Measurements from ENCODE around the gene GRPEL2. TPM values are rescaled to one million over a fixed set of nuclear protein-coding genes. Genes with fewer than 3 reads are reported as not detected.

Gene GRPEL2
- total RNA-seq, 4 donors from 2014 or later, result 6.6 to 12.4 (median 10.2) TPM

- no peak for DNase-seq (ENCODE audit: low spot score in 2 of 2)
- TF ChIP-seq, protein P1, sequence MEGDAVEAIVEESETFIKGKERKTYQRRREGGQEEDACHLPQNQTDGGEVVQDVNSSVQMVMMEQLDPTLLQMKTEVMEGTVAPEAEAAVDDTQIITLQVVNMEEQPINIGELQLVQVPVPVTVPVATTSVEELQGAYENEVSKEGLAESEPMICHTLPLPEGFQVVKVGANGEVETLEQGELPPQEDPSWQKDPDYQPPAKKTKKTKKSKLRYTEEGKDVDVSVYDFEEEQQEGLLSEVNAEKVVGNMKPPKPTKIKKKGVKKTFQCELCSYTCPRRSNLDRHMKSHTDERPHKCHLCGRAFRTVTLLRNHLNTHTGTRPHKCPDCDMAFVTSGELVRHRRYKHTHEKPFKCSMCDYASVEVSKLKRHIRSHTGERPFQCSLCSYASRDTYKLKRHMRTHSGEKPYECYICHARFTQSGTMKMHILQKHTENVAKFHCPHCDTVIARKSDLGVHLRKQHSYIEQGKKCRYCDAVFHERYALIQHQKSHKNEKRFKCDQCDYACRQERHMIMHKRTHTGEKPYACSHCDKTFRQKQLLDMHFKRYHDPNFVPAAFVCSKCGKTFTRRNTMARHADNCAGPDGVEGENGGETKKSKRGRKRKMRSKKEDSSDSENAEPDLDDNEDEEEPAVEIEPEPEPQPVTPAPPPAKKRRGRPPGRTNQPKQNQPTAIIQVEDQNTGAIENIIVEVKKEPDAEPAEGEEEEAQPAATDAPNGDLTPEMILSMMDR (IDR thresholded peaks at IDR 0.05), result no peak
- TF ChIP-seq POLR2A (IDR thresholded peaks at IDR 0.05), result no peak
- 89 to 93% methylated on average over 2 of the region's 2 CpGs for WGBS, 2 donors
- H3K4me3 ChIP-seq (ENCODE audit: low read depth, poor library complexity, severe bottlenecking), result no peak overlapping the region
- intact Hi-C loops (cut with DNase I; ENCODE audit: low total_unique reads), result no loop called here
Observed at GRCh38 chr5:149353911-149354310, 8.6 kb downstream of the GRPEL2 start.

- no peak for DNase-seq (ENCODE audit: low spot score in 2 of 2)
- no peak overlapping the region for H3K4me3 ChIP-seq (ENCODE audit: low read depth, poor library complexity, severe bottlenecking)
- intact Hi-C loops (cut with DNase I; ENCODE audit: low total_unique reads), result no loop called here
- WGBS, 2 donors, result 85 to 100% methylated on average over 1 of the region's 1 CpG
- TF ChIP-seq POLR2A (IDR thresholded peaks at IDR 0.05), result no peak
- TF ChIP-seq, protein P1 (IDR thresholded peaks at IDR 0.05), result no peak
Observed at GRCh38 chr5:149355688-149356087, 10.4 kb downstream of the GRPEL2 start.

- 92 to 96% methylated on average over 8 of the region's 8 CpGs for WGBS, 2 donors
Observed at GRCh38 chr5:149356391-149356790, 11.1 kb downstream of the GRPEL2 start.

DNA sequence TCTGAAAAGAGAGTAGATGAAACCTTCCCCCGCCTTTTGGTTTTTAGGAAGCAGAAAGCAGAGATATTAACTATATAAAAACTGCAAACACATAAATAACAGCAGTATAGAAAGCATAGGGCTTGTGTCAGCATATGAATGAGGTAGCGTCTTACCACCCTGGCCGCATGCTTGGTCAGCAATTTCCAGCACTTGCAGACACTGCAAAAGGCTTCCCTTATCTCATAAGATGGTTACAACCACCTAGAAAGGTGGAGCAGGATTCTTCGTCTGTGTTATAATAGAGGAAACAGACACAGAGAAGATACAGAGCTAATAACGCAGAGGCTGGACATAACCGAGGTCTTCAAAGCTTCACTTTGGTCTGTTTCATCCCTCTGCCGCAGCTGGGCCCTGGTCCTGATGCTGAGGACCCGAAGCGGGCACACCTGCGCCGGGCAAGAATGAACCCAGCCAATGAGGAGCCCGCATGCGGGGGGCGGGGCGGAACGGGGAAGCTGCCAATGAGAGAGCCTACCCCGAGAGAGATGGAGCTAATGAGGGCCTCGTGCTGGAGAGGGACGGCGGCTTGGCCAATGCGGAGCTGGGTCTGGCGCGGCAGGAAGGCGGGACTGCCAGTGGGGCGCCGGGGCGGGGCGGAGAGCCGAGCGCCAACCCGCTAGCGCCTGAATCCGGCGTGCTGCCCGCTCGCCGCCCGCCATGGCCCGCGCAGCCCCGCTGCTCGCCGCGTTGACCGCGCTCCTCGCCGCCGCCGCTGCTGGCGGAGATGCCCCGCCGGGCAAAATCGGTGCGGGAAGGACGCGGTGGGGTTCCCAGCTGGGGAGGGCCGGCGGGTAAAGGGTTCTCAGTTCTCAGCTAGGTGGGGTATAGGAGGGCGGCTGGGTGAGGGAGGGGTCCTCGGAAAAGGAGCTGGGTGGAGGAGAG is 12.3 kb downstream of the GRPEL2 start, which contains the start of gene PCYOX1L:
PCYOX1L (plus strand) TSS at position 677 of the 924 bp plus-strand sequence; CDS start at position 700, 23 bp downstream.
- TF ChIP-seq, protein P1 (IDR thresholded peaks at IDR 0.05), result no peak
- intact Hi-C loops (cut with DNase I; ENCODE audit: low total_unique reads), result no loop called here
- H3K4me3 ChIP-seq (ENCODE audit: low read depth, poor library complexity, severe bottlenecking), result peak within 1 kb of the TSS; percentile 58
- 2 to 4% methylated on average over 33 to 53 of the region's 61 CpGs for WGBS, 2 donors
- peak; percentile 95 to 99 for DNase-seq (ENCODE audit: low spot score in 2 of 2)

More at GRCh38 chr5:149356391-149356790, 11.1 kb downstream of the GRPEL2 start:
- TF ChIP-seq, protein P1 (IDR thresholded peaks at IDR 0.05), result no peak
- no peak for TF ChIP-seq POLR2A (IDR thresholded peaks at IDR 0.05)
- no peak for DNase-seq (ENCODE audit: low spot score in 2 of 2)
- intact Hi-C loops (cut with DNase I; ENCODE audit: low total_unique reads), result no loop called here
- no peak overlapping the region for H3K4me3 ChIP-seq (ENCODE audit: low read depth, poor library complexity, severe bottlenecking)

- WGBS, 2 donors, result 1% methylated on average over 18 of the region's 18 CpGs
- TF ChIP-seq, protein P1 (IDR thresholded peaks at IDR 0.05), result no peak
- TF ChIP-seq POLR2A (IDR thresholded peaks at IDR 0.05), result no peak
- peak; percentile 36 to 93 for DNase-seq (ENCODE audit: low spot score in 2 of 2)
- intact Hi-C loops (cut with DNase I; ENCODE audit: low total_unique reads), result no loop called here
- peak overlapping the region; percentile 58 for H3K4me3 ChIP-seq (ENCODE audit: low read depth, poor library complexity, severe bottlenecking)
Observed at GRCh38 chr5:149358294-149358651, 13.0 kb downstream of the GRPEL2 start.
